ENCODE data around the gene PLEK2. TPM values are rescaled to one million over a fixed set of nuclear protein-coding genes. Genes with fewer than 3 reads are reported as not detected.

Gene PLEK2
- total and polyA plus RNA-seq, 2 of the 13 experiments (the other 11 are each of a cell fraction or from before 2014, with no cell fraction given): 0.26 to 1.5 TPM

DNA sequence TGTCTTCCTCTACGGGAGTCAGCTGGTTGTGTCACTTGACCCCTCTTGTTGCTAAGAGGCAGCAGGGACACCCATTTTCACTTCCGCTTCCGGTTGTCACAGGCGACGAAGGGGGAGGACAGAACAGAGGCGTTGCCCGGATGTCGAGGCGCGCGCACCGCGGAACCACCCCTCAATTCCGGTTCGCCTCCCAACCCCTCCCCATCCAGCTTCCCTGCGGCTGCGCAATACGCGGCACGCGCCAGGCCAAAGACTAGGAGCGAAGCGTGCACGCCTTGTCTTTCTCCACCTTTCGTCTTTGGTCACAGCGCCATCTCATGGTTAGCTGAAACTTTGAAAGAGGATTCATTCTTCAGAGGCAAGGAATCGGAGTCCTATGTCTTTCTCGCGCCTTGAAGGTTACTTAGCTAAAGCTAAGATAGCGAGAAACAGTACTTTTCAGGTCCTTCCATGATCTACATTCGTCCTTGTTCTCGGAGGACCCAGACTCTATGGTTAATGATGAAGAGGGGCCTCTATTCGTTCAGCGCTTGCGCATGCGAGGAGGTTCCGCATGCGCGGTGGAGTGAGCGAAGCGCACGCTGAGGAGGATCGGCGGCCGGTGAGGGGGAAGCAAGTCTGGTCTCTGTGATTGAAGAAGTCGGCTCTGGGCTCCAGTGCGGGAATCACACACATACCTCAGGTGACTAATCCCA is 52.0 kb downstream of the PLEK2 start, which contains the start of the genes ATP6V1D and EIF2S1 (continued):
- TF ChIP-seq, protein P1, sequence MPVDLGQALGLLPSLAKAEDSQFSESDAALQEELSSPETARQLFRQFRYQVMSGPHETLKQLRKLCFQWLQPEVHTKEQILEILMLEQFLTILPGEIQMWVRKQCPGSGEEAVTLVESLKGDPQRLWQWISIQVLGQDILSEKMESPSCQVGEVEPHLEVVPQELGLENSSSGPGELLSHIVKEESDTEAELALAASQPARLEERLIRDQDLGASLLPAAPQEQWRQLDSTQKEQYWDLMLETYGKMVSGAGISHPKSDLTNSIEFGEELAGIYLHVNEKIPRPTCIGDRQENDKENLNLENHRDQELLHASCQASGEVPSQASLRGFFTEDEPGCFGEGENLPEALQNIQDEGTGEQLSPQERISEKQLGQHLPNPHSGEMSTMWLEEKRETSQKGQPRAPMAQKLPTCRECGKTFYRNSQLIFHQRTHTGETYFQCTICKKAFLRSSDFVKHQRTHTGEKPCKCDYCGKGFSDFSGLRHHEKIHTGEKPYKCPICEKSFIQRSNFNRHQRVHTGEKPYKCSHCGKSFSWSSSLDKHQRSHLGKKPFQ (CRISPR knock-in tag; IDR thresholded peaks at IDR 0.05; ENCODE audit: insufficient replicate concordance): peak; percentile 33
- TF ChIP-seq, protein P2, sequence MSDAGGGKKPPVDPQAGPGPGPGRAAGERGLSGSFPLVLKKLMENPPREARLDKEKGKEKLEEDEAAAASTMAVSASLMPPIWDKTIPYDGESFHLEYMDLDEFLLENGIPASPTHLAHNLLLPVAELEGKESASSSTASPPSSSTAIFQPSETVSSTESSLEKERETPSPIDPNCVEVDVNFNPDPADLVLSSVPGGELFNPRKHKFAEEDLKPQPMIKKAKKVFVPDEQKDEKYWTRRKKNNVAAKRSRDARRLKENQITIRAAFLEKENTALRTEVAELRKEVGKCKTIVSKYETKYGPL (CRISPR knock-in tag; IDR thresholded peaks at IDR 0.05): no peak
- TF ChIP-seq SP1 (IDR thresholded peaks at IDR 0.05): no peak
- TF ChIP-seq SP1 (CRISPR knock-in tag; IDR thresholded peaks at IDR 0.05): peak; percentile 48; the same call in 1 of the 2 replicates
- TF ChIP-seq AGO2 (optimal IDR thresholded peaks at IDR 0.05; ENCODE audit: low read depth, low read length): no peak
- peak; percentile 97 for TF ChIP-seq ZMYM4 (CRISPR knock-in tag; IDR thresholded peaks at IDR 0.05)
- TF ChIP-seq, protein P3, sequence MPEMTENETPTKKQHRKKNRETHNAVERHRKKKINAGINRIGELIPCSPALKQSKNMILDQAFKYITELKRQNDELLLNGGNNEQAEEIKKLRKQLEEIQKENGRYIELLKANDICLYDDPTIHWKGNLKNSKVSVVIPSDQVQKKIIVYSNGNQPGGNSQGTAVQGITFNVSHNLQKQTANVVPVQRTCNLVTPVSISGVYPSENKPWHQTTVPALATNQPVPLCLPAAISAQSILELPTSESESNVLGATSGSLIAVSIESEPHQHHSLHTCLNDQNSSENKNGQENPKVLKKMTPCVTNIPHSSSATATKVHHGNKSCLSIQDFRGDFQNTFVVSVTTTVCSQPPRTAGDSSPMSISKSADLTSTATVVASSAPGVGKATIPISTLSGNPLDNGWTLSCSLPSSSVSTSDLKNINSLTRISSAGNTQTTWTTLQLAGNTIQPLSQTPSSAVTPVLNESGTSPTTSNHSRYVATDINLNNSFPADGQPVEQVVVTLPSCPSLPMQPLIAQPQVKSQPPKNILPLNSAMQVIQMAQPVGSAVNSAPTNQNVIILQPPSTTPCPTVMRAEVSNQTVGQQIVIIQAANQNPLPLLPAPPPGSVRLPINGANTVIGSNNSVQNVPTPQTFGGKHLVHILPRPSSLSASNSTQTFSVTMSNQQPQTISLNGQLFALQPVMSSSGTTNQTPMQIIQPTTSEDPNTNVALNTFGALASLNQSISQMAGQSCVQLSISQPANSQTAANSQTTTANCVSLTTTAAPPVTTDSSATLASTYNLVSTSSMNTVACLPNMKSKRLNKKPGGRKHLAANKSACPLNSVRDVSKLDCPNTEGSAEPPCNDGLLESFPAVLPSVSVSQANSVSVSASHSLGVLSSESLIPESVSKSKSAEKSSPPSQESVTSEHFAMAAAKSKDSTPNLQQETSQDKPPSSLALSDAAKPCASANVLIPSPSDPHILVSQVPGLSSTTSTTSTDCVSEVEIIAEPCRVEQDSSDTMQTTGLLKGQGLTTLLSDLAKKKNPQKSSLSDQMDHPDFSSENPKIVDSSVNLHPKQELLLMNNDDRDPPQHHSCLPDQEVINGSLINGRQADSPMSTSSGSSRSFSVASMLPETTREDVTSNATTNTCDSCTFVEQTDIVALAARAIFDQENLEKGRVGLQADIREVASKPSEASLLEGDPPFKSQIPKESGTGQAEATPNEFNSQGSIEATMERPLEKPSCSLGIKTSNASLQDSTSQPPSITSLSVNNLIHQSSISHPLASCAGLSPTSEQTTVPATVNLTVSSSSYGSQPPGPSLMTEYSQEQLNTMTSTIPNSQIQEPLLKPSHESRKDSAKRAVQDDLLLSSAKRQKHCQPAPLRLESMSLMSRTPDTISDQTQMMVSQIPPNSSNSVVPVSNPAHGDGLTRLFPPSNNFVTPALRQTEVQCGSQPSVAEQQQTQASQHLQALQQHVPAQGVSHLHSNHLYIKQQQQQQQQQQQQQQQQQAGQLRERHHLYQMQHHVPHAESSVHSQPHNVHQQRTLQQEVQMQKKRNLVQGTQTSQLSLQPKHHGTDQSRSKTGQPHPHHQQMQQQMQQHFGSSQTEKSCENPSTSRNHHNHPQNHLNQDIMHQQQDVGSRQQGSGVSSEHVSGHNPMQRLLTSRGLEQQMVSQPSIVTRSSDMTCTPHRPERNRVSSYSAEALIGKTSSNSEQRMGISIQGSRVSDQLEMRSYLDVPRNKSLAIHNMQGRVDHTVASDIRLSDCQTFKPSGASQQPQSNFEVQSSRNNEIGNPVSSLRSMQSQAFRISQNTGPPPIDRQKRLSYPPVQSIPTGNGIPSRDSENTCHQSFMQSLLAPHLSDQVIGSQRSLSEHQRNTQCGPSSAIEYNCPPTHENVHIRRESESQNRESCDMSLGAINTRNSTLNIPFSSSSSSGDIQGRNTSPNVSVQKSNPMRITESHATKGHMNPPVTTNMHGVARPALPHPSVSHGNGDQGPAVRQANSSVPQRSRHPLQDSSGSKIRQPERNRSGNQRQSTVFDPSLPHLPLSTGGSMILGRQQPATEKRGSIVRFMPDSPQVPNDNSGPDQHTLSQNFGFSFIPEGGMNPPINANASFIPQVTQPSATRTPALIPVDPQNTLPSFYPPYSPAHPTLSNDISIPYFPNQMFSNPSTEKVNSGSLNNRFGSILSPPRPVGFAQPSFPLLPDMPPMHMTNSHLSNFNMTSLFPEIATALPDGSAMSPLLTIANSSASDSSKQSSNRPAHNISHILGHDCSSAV (CRISPR knock-in tag; IDR thresholded peaks at IDR 0.05; ENCODE audit: borderline replicate concordance): no peak
- no peak for TF ChIP-seq ZNF383 (CRISPR knock-in tag; IDR thresholded peaks at IDR 0.05; ENCODE audit: borderline replicate concordance)
- TF ChIP-seq FOXM1 (CRISPR knock-in tag; IDR thresholded peaks at IDR 0.05): no peak
- no peak for TF ChIP-seq ZNF761 (CRISPR knock-in tag; conservative IDR thresholded peaks at IDR 0.05)
- TF ChIP-seq CBX2 (IDR thresholded peaks at IDR 0.05; ENCODE audit: low read depth, low read length): no peak
- no peak for TF ChIP-seq CBX2 (CRISPR knock-in tag; IDR thresholded peaks at IDR 0.05; ENCODE audit: low read depth)
- TF ChIP-seq, protein P4, sequence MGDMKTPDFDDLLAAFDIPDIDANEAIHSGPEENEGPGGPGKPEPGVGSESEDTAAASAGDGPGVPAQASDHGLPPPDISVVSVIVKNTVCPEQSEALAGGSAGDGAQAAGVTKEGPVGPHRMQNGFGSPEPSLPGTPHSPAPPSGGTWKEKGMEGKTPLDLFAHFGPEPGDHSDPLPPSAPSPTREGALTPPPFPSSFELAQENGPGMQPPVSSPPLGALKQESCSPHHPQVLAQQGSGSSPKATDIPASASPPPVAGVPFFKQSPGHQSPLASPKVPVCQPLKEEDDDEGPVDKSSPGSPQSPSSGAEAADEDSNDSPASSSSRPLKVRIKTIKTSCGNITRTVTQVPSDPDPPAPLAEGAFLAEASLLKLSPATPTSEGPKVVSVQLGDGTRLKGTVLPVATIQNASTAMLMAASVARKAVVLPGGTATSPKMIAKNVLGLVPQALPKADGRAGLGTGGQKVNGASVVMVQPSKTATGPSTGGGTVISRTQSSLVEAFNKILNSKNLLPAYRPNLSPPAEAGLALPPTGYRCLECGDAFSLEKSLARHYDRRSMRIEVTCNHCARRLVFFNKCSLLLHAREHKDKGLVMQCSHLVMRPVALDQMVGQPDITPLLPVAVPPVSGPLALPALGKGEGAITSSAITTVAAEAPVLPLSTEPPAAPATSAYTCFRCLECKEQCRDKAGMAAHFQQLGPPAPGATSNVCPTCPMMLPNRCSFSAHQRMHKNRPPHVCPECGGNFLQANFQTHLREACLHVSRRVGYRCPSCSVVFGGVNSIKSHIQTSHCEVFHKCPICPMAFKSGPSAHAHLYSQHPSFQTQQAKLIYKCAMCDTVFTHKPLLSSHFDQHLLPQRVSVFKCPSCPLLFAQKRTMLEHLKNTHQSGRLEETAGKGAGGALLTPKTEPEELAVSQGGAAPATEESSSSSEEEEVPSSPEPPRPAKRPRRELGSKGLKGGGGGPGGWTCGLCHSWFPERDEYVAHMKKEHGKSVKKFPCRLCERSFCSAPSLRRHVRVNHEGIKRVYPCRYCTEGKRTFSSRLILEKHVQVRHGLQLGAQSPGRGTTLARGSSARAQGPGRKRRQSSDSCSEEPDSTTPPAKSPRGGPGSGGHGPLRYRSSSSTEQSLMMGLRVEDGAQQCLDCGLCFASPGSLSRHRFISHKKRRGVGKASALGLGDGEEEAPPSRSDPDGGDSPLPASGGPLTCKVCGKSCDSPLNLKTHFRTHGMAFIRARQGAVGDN (CRISPR knock-in tag; IDR thresholded peaks at IDR 0.05): peak; percentile 85
- no peak for TF ChIP-seq ATF7-NPFF (CRISPR knock-in tag; IDR thresholded peaks at IDR 0.05; ENCODE audit: low read depth)
